Lung (tissue), 12 donors: Measurements from ENCODE around the gene ERRFI1. TPM values are rescaled to one million over a fixed set of nuclear protein-coding genes. Genes with fewer than 3 reads are reported as not detected.

Experiments
- ATAC-seq: fragments of 200-7000 bp; cut with Tn5 transposase; one replicate; pipeline ENCODE4 v1.9.1; 2020; ENCODE audit warnings: moderate number of reproducible peaks; ENCODE audit not compliant: insufficient read depth, low FRiP score
- DNase-seq, 3 donors: peaks; one replicate each; pipeline ENCODE4 v3.0.0-alpha.2; 2013 to 2017
- H3K27ac ChIP-seq, 2 donors: one replicate each; pipeline ENCODE4 v1.5.1; 2013; ENCODE audit warnings: mild to moderate bottlenecking in 2 of 2, moderate library complexity in 2 of 2, control low read depth in 1 of 2, inconsistent platforms in 1 of 2, low read depth in 1 of 2, low read length in 1 of 2
- H3K27me3 ChIP-seq, 3 donors: one replicate each; pipeline ENCODE4 v1.5.1; 2013; ENCODE audit warnings: low read length in 2 of 3; ENCODE audit not compliant: control insufficient read depth in 3 of 3, insufficient read depth in 3 of 3
- H3K36me3 ChIP-seq, 4 donors: one replicate each; pipeline ENCODE4 v1.5.1; 2013; ENCODE audit warnings: low read length in 4 of 4, mild to moderate bottlenecking in 1 of 4, moderate library complexity in 1 of 4; ENCODE audit not compliant: control insufficient read depth in 4 of 4, insufficient read depth in 4 of 4
- H3K4me1 ChIP-seq, 5 donors: one replicate each; pipeline ENCODE4 v1.5.1; 2013; ENCODE audit warnings: low read length in 5 of 5, mild to moderate bottlenecking in 2 of 5, moderate library complexity in 1 of 5; ENCODE audit not compliant: control insufficient read depth in 5 of 5, insufficient read depth in 5 of 5
- H3K4me3 ChIP-seq: one replicate; pipeline ENCODE4 v1.5.1; 2013; ENCODE audit warnings: mild to moderate bottlenecking, control low read depth, moderate library complexity
- H3K9ac ChIP-seq, 2 donors: one replicate each; pipeline ENCODE4 v1.5.1; 2013; ENCODE audit warnings: low read length in 2 of 2, control low read depth in 1 of 2; ENCODE audit not compliant: insufficient read depth in 1 of 2
- H3K9me3 ChIP-seq, 4 donors: one replicate each; pipeline ENCODE4 v1.5.1; 2013; ENCODE audit warnings: low read length in 3 of 4, mild to moderate bottlenecking in 1 of 4, moderate library complexity in 1 of 4; ENCODE audit not compliant: control insufficient read depth in 4 of 4, insufficient read depth in 3 of 4
- CTCF ChIP-seq: IDR thresholded peaks from 2 replicates; pipeline ENCODE4 v1.5.1; 2012; ENCODE audit warnings: mild to moderate bottlenecking; ENCODE audit errors: control extremely low read depth, extremely low read depth
- WGBS, 2 donors: extraction: QIAGEN DNeasy Blood & Tissue Kit; methylation state at CpG; one replicate each; pipeline ENCODE4 v1.1.7; 2013; 5-methylcytosine and 5-hydroxymethylcytosine counted together
- polyA plus RNA-seq, 2 donors: library from polyadenylated mRNA; stranded (reverse); fragments of 200-250 nt; gene quantifications; one replicate each; pipeline ENCODE4 v1.2.1, GENCODE V29; 2013
- total RNA-seq, 2 donors: library from RNA; depleted of rRNA in 1 of 2; stranded (reverse); fragments of >200 nt in 1 of 2; gene quantifications; one replicate each; pipeline ENCODE4 v1.2.1, GENCODE V29; 2014 to 2021
- donor health status: control.
- donor health status: control.
- donor health status: Bipolar disorder and iron deficiency.
- donor health status: healthy.
- donor health status: DM: yes; HTN: yes; CAD: no.

The ERRFI1 gene
- total and polyA plus RNA-seq, 4 donors: 26.5 to 89.2 (median 61.4) TPM

DNA sequence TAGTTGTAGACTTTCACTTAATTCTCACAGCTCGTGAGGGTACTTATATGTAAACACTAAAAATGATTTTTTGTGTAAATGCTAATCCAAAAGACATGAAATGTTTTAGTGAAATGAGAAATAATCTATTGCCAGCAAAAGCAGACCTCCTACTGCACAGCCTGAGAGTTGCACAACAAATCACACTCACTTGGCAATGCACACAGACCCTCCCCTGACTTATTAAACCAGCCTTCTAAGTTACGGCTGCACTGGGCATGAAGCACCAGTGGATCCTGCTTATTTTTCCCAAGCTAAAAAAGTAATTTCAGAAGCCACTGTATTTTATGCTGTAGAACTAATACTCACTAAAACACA is 10.3 kb downstream of the ERRFI1 start:
- DNase-seq (peak; percentile 70 to 92 (median 86)), ATAC-seq (no peak)
- TF ChIP-seq CTCF: no peak
- WGBS, 2 donors: 43 to 52% methylated on average over 2 of the region's 2 CpGs
- no peak overlapping the region for H3K27ac ChIP-seq
- no peak overlapping the region for H3K4me3 ChIP-seq
- peaks cover 7 to 24% (median 18%) of the 10 kb centered on the region in 4 donors for H3K36me3 ChIP-seq
- H3K27me3 ChIP-seq: no peaks in the 10 kb centered on the region
- no peaks in the 10 kb centered on the region for H3K9me3 ChIP-seq
- no peak overlapping the region for H3K9ac ChIP-seq
- peaks cover 1 to 34% (median 18%) of the 10 kb centered on the region in 5 donors for H3K4me1 ChIP-seq

DNA sequence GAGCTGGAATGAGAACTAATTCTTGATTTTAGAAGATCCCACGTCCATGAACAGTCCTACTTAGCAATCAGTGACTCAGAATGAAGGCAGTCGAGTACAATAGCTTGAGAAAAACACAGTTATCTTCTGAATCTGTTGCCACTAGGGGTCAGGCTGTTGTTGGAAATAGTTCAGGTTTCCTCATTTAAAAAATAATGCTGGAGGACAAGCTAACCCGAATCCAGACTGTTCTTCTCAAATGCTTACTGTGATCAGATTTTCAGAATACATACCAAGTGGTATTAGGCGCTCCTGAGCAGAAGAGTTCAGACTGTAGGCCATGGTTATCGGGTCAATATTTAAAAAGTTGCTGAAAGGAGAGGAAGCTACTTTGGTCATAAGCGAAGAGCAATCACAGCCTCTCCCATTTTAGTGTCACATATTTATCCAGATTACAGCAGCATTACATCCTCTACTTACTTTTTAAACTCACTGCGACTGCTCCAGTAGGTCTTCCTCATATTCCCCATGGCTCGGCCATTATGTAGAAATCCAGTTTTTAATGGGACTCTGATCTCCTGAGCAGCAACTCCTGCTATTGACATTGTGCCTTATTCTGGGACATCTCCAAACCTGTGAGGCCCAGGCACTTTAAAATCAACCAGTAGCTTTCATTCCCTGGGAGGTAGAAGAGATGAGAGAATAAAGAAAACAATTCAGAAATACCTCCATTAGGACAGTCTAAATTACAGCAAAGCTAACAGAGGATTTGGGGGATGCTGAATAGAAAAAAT is 10.9 kb downstream of the ERRFI1 start:
- H3K36me3 ChIP-seq: peaks cover 7 to 24% (median 18%) of the 10 kb centered on the region in 4 donors
- H3K9me3 ChIP-seq: no peaks in the 10 kb centered on the region
- ATAC-seq (peak; percentile 22), DNase-seq (peak; percentile 62 to 92 (median 92))
- H3K27me3 ChIP-seq: no peaks in the 10 kb centered on the region
- H3K9ac ChIP-seq: peak overlapping the region in 1 of 2 donors; percentile 38
- peaks cover 1 to 34% (median 18%) of the 10 kb centered on the region in 5 donors for H3K4me1 ChIP-seq
- H3K4me3 ChIP-seq: no peak overlapping the region
- 24 to 36% methylated on average over 8 of the region's 8 CpGs for WGBS, 2 donors
- TF ChIP-seq CTCF: peak; percentile 50
- peak overlapping the region; percentile 26 to 50 for H3K27ac ChIP-seq

DNA sequence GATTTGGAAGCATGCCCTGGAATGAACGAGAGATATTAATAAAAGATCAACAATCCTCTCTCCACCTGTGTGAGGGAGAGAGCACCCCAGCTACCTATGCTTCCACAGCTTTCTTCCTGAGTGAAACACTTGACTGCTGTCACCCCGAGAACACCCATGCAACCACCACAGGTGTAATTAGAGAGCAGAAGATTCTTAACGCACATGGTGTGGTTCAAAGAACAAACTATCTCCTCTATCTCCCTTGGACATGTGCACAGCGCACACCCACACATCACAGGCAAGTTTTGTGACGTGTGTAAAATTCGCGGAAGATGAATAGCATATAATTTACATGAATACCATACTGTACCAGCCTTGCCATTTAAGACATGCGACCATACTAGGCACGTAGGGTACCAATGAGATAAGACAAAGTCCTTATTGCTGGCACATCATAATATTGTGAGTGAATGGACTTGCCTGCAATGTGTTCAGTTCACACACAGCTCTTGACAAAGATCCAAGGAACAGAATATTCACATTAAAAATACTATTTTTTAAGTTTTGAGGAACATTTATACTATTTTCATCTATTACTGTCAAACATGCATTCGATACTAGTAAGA is 11.6 kb downstream of the ERRFI1 start:
- Histone ChIP-seq H3K4me3 (no peak overlapping the region), H3K27me3 (no peaks in the 10 kb centered on the region), H3K27ac (peak overlapping the region in 1 of 2 donors; percentile 26), H3K36me3 (peaks cover 7 to 24% (median 18%) of the 10 kb centered on the region in 4 donors), H3K4me1 (peaks cover 1 to 34% (median 18%) of the 10 kb centered on the region in 5 donors), H3K9ac (no peak overlapping the region), H3K9me3 (no peaks in the 10 kb centered on the region)
- WGBS, 2 donors: 85 to 89% methylated on average over 10 of the region's 10 CpGs
- TF ChIP-seq CTCF: no peak
- no peak for ATAC-seq
- no peak for DNase-seq
